Gastroesophageal sphincter (tissue), 3 donors: Measurements from ENCODE around the gene KPNA3.

Experiments used
- CTCF ChIP-seq, 4 experiments: fragments of 200-600 bp in 2 of 4; fragments of 450-650 bp in 2 of 4; sonication (generic) in 1 of 4; IDR thresholded peaks; one replicate each; pipeline ENCODE4 v1.5.1; 2017 to 2019; ENCODE audit warnings: antibody characterized with exemption in 4 of 4, mild to moderate bottlenecking in 2 of 4, moderate library complexity in 2 of 4
- EP300 ChIP-seq: sonication (generic); formaldehyde crosslinking; IDR thresholded peaks from one replicate; pipeline ENCODE4 v1.6.1; 2017; ENCODE audit warnings: antibody characterized with exemption, mild to moderate bottlenecking
- POLR2A ChIP-seq, 2 donors: fragments of 450-650 bp; IDR thresholded peaks; one replicate each; pipeline ENCODE4 v1.6.1; 2017; ENCODE audit warnings: antibody characterized with exemption in 2 of 2, mild to moderate bottlenecking in 2 of 2, moderate library complexity in 1 of 2
- POLR2AphosphoS5 ChIP-seq: sonication (generic); formaldehyde crosslinking; IDR thresholded peaks from one replicate; pipeline ENCODE4 v1.6.1; 2017; ENCODE audit warnings: antibody characterized with exemption

DNA sequence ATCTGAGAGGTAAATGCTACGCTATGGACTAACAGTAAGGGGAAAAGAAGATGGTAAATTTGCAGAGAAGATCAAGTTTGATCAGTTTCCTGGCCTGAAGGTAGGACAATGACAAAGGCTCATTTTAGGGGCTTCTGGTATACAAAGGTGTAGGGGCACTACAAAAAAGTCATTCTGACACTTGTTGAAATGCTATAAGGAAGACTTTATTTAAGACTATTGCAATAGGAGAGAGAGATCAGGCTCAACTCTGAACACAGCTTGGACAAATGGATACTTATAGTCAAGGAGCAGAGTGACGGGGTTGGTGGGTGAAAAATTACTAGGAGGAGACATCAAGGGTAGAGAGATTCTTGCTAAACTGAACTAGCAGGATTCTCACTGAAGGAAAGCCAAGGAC lies 37.2 kb upstream of the KPNA3 start:
- TF ChIP-seq CTCF (IDR thresholded peaks at IDR 0.05) (no peak), POLR2AphosphoS5 (no peak), POLR2A (IDR thresholded peaks at IDR 0.05) (no peak), EP300 (no peak)
